PC-9 (cell line): Measurements from ENCODE around the gene ICE2.

Source experiments
- CTCF ChIP-seq: fragments of 200-600 bp; sonication (generic); conservative IDR thresholded peaks from 2 replicates; pipeline ENCODE4 v1.6.1; 2017; ENCODE audit warnings: mixed run types, antibody characterized with exemption, mild to moderate bottlenecking, moderate library complexity
- EZH2 ChIP-seq: fragments of 200-600 bp; sonication (generic); IDR thresholded peaks from 2 replicates; pipeline ENCODE4 v1.8.0; 2017; ENCODE audit warnings: antibody characterized with exemption, low read depth

DNA sequence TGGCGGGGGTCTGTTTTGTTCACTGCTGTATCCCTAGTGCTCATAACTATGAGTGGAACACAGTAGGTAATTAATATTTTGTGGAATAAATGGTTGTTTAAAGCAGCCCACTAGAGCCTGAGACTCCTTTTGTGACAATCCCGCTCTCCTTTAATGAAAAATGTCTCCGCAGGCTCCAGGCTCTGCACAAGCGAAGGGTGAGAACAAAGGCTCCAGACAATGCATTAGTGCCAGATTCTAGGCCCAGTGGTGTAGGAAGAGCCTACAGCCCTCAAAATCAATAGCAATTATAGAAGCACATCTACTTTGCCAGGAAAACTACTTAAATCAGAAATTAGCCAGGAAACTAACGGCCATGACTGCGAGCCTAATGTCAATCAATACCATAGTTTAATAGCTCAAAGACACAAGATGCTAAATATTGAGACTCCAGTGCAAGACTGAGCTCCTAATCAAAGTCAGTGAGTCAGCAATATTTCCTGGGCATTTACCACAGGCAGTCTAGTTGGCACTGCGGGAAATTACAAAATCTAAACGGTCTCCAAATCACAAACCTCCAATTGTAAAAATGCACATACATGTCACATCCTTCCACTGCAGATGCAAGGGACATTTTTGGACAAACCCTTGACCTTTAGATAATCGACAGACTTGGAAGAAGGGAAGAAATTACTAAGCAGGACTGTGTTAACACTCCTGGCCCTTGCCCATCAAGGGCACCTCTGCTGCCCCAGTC lies 83.5 kb downstream of the ICE2 start:
- no peak for TF ChIP-seq CTCF
- TF ChIP-seq EZH2: no peak
